ENCODE data around the gene LPP. TPM values are rescaled to one million over a fixed set of nuclear protein-coding genes. Genes with fewer than 3 reads are reported as not detected.

The LPP gene
- total RNA-seq, 4 donors from 2014 or later = 1,872 to 3,079 (median 2,300) TPM

- DNase-seq (ENCODE audit: extremely low spot score) = no peak
- Histone ChIP-seq H3K27ac (replicated peaks in 1 of 4) (peak overlapping the region; percentile 69 to 79 (median 78)), H3K27me3 (no peaks in the 10 kb centered on the region), H3K4me3 (peak overlapping the region in 1 of 4 donors; percentile 1), H3K4me1 (peaks cover 6 to 57% (median 44%) of the 10 kb centered on the region in 4 donors), H3K36me3 (no peaks in the 10 kb centered on the region), H3K9me3 (no peaks in the 10 kb centered on the region)
- intact Hi-C loops (cut with DNase I) = no loop called here
- TF ChIP-seq POLR2AphosphoS5 (IDR thresholded peaks at IDR 0.05) = peak; percentile 69 to 82
- TF ChIP-seq, protein P1, sequence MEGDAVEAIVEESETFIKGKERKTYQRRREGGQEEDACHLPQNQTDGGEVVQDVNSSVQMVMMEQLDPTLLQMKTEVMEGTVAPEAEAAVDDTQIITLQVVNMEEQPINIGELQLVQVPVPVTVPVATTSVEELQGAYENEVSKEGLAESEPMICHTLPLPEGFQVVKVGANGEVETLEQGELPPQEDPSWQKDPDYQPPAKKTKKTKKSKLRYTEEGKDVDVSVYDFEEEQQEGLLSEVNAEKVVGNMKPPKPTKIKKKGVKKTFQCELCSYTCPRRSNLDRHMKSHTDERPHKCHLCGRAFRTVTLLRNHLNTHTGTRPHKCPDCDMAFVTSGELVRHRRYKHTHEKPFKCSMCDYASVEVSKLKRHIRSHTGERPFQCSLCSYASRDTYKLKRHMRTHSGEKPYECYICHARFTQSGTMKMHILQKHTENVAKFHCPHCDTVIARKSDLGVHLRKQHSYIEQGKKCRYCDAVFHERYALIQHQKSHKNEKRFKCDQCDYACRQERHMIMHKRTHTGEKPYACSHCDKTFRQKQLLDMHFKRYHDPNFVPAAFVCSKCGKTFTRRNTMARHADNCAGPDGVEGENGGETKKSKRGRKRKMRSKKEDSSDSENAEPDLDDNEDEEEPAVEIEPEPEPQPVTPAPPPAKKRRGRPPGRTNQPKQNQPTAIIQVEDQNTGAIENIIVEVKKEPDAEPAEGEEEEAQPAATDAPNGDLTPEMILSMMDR (IDR thresholded peaks at IDR 0.05) = no peak
- 28% methylated on average over 3 of the region's 3 CpGs for WGBS
Measured at GRCh38 chr3:188624384-188624783, 470.4 kb downstream of the LPP start.

DNA sequence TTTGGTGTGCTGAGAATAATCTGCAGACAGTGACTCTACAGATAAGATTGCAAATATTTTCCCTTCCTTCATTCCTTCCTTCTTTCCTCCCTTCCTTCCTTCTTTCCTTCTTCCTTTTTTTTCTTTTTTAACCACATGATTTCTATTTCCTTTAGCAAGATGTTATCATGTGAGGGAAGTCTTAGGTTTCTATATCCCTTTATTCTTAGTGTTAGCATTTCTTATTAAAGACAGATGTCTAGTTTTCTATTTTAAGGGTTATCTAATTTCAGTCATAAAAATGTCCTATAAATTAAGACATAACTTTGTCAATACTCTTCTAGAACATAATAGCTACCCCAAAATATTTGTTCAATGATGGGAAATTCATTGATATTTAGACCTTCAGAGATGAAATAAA lies 470.9 kb downstream of the LPP start:
- Histone ChIP-seq H3K36me3 (no peaks in the 10 kb centered on the region), H3K27me3 (no peaks in the 10 kb centered on the region), H3K4me3 (no peak overlapping the region), H3K9me3 (no peaks in the 10 kb centered on the region), H3K4me1 (peaks cover 6 to 57% (median 44%) of the 10 kb centered on the region in 4 donors), H3K27ac (replicated peaks in 1 of 4) (peak overlapping the region; percentile 69 to 79 (median 78))
- intact Hi-C loops (cut with DNase I) = no loop called here
- TF ChIP-seq POLR2AphosphoS5 (IDR thresholded peaks at IDR 0.05) (no peak), POLR2A (IDR thresholded peaks at IDR 0.05; ENCODE audit: low read depth) (no peak), EP300 (IDR thresholded peaks at IDR 0.05) (no peak)
- TF ChIP-seq, protein P1 (IDR thresholded peaks at IDR 0.05) = no peak
- no peak for DNase-seq (ENCODE audit: extremely low spot score)

GRCh38 chr3:188627652-188628051 lies 473.7 kb downstream of the LPP start:
- Histone ChIP-seq H3K36me3 (no peaks in the 10 kb centered on the region), H3K9me3 (no peaks in the 10 kb centered on the region), H3K4me3 (no peak overlapping the region), H3K27me3 (no peaks in the 10 kb centered on the region), H3K4me1 (peaks cover 6 to 54% (median 49%) of the 10 kb centered on the region in 4 donors), H3K27ac (replicated peaks in 1 of 4) (peak overlapping the region in 3 of 4 donors; percentile 1 to 79 (median 47))
- DNase-seq (ENCODE audit: extremely low spot score) = no peak
- intact Hi-C loops (cut with DNase I) = no loop called here
- TF ChIP-seq POLR2A (IDR thresholded peaks at IDR 0.05; ENCODE audit: low read depth) (no peak), EP300 (IDR thresholded peaks at IDR 0.05) (no peak), POLR2AphosphoS5 (IDR thresholded peaks at IDR 0.05) (no peak)
- TF ChIP-seq, protein P1 (IDR thresholded peaks at IDR 0.05) = no peak

DNA sequence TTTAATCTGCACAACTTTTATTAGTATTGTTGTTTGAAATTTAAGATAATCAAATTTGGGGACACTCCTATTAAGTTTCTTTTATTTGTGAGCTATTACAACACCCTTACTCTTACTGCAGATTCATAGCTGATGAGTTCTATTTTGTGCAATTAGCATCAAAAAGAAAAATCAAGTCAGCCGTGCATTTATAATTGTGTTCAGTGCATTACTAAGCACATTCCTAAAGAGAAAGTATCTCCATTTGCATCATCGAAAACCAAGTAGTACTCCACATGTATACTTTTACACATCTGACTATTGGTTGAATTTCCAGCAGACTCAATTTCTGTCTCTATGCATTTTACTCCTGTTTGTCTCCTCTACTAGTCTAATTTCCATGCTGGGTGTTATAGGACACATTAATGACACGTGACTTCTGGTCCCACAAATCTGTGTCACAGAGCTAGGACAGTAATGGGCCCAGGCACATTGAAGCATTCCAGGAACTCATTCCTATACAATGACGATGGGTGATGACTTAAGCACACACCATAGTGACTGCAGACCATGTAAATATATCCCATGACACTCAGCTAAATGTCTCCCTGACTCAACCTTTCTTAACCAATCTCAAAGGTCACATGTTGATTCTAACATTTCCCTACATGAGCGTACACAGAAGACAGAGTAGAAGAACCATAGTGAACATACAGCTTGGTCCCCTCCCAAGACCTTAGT lies 477.5 kb downstream of the LPP start:
- H3K36me3 ChIP-seq = no peaks in the 10 kb centered on the region
- no peak for DNase-seq (ENCODE audit: extremely low spot score)
- peak overlapping the region in 1 of 4 donors; percentile 22 for H3K27ac ChIP-seq (replicated peaks in 1 of 4)
- no peak overlapping the region for H3K4me3 ChIP-seq
- peak in 1 of 2 donors; percentile 19 for TF ChIP-seq POLR2AphosphoS5 (IDR thresholded peaks at IDR 0.05)
- TF ChIP-seq, protein P1 (IDR thresholded peaks at IDR 0.05) = no peak
- peaks cover 9 to 66% (median 53%) of the 10 kb centered on the region in 4 donors for H3K4me1 ChIP-seq
- H3K27me3 ChIP-seq = no peaks in the 10 kb centered on the region
- H3K9me3 ChIP-seq = no peaks in the 10 kb centered on the region
- WGBS = 90% methylated on average over 5 of the region's 5 CpGs
- intact Hi-C loops (cut with DNase I) = no loop called here

- Histone ChIP-seq H3K27ac (replicated peaks in 1 of 4) (peak overlapping the region; percentile 22 to 43 (median 28)), H3K4me3 (no peak overlapping the region), H3K9me3 (no peaks in the 10 kb centered on the region), H3K36me3 (no peaks in the 10 kb centered on the region), H3K27me3 (no peaks in the 10 kb centered on the region), H3K4me1 (peaks cover 9 to 56% (median 45%) of the 10 kb centered on the region in 4 donors)
- DNase-seq (ENCODE audit: extremely low spot score) = no peak
- 86% methylated on average over 4 of the region's 4 CpGs for WGBS
- intact Hi-C loops (cut with DNase I) = no loop called here
- no peak for TF ChIP-seq POLR2A (IDR thresholded peaks at IDR 0.05; ENCODE audit: low read depth)
- TF ChIP-seq, protein P1 (IDR thresholded peaks at IDR 0.05) = no peak
- no peak for TF ChIP-seq EP300 (IDR thresholded peaks at IDR 0.05)
- no peak for TF ChIP-seq POLR2AphosphoS5 (IDR thresholded peaks at IDR 0.05)
Measured at GRCh38 chr3:188633206-188633605, 479.2 kb downstream of the LPP start.
